ENCODE measurements around the gene PRKAR1B.
"Not testable (repeated sequence)": the region's sequence is repeated elsewhere in the genome, so short reads cannot be mapped to it uniquely, and the experiment has no call there.

The PRKAR1B gene

GRCh38 chr7:551615-551970, 175.5 kb downstream of the PRKAR1B start:
- DNase-seq, result not testable (repeated sequence)

- no peak for DNase-seq
These were observed 176.0 kb downstream of the PRKAR1B start for GRCh38 chr7:550881-551614.

- DNase-seq, result no peak
These were observed 177.0 kb downstream of the PRKAR1B start for GRCh38 chr7:549891-550625.

DNA sequence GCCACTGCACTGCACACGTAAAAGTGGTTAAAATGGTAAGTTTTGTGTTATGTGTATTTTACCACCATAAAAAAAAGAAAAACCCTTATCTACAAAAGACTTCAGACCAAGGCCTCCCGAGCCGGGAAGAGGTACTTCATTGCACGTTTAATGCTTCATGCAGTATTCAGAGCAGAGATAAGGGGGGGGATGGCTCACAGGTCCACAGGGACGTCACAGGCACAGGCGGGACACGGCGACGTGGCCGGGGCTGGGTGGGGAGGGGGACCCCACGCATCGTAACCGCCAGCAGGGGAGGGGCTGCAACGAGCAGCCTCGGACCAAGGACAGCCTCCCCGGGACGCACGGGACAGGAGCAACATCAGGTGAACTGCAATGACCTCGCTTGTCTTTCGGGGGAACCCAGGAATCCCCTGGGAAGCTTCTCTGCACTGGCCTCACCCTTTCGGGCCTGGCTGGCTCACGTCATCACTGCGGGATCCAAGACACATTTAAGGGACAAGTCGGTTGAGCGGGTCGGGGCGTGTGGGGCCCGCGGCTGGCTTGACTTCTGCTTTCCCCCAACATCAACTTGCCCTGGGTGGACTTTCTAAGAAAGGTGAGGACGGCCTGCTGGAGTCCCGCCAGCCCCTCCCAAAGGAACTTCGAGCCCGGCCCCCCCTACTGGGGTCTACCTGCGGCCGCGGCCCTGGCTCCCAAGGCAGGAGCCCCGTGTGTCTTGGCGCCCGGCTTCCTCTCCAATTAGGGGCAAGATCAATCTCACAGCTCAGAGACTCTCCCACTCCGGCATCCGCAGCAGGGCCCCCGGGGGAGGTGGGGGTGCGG, 177.8 kb downstream of the PRKAR1B start:
- DNase-seq, result no peak

DNA sequence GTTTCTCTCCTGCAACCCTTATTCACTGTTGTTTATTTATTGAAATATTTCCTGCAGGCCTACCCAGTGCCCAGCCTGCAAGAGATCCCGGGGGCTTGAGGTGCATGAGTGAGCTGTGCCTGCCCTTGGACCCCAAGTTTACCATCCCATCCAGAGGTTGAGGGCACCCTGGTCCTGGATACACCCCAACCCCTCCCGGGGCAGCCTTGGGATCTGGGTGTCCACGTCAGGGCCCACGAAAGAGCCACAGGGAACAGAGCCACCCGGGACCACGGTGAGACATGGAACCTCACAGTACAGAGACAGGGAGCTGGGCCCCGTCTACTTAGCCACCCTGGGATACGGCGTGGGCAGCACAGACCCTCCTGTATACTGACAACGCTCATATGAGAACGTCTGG, 178.7 kb downstream of the PRKAR1B start:
- no peak for DNase-seq

DNA sequence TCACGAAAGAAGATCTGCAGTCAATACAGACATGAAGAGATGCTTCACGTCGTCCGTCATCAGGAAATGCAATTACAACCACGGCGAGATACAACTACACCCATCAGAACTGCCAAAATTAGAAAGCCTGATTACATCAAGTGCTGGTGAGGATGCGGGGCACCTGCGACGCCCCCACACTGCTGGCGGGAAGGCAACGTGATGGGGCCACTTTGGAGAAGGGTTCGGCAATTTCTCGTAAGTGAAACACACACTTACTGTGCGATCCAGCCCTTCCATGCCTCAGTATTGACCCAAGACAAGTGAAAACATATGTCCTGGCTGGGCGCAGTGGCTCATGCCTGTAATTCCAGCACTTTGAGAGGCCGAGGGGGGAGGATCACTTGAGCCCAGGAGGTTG, 181.6 kb downstream of the PRKAR1B start:
- DNase-seq, result no peak

DNA sequence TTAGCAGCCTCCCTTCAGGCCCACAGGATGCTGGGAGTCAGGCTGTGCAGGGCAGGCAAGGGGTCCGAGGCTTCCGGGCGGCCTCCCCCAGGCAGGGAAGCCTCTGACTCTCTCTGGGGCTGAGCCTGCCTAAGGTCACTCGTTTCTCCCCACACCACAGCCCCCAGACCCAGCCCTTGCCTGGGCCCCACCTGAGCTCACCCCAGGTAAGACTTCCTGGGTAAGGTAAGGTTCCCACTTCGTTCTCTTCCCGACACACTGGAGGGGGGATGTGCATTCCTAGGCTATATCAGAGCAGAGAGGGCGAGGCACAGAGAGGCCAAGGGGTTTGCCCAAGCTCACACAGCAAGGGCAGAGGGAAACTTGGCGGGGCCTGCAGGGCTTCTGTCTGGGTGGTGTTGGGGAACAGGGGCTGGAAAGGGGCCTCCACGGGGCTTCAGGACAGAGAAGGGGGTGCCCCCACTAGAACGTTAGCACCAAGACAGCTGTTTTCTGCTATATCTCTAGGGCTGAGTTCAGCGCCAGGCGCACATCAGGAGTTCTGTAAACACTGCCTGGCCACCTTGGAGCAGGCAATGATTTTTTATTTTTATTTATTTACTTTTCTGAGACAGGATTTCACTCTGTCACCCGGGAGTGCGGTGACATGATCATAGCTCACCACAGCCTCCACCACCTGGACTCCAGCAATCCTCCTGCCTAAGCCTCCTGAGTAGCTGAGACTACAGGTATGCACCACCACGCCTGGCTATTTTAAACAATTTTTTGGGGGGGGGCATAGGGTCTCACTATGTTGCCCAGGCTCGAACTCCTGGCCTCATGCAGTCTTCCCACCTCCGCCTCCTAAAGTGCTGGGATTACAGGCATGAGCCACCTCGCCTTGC, 182.5 kb downstream of the PRKAR1B start:
- DNase-seq, result no peak

DNA sequence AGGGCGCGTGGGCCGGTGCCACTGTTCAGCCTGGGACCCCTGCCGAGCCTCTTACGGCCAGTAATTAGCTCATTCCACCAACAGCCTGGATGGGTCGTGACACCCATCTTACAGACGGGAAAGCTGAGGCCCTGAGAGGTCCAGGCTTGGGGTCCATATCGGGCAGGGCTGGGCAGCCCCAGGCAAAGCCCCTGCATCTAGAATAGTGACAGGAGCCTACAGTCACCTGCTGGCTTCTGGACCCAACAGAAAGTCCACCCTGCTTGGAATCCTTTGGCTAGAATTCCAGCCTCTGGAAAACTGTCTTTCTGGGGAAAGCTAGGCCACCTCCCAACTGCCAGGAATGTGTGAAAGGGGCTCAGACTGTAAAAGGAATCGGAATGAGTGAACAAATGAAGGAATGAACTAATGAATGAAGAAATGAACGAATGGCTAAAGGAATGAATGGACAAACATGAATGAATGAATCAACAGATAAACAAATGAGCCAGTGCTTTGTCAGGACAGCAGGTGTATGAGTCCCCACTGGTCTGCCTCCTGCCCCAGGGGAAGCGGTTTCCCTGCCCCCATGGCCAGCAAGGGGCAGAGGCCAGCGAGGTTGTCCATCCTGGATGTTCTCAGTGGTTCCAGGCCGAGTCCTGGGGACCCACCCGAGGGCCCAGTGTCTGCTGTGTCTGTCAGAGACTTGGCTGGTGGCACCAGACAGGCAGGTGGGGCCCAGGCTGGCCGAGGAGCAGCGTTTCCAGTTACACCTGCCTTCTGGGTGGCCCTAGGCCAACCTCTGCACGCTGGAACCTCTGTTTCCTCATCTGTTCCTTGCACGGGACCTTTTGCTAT, 183.4 kb downstream of the PRKAR1B start:
- no peak for DNase-seq

- no peak for DNase-seq
These were observed 184.2 kb downstream of the PRKAR1B start for GRCh38 chr7:542713-543500.

DNA sequence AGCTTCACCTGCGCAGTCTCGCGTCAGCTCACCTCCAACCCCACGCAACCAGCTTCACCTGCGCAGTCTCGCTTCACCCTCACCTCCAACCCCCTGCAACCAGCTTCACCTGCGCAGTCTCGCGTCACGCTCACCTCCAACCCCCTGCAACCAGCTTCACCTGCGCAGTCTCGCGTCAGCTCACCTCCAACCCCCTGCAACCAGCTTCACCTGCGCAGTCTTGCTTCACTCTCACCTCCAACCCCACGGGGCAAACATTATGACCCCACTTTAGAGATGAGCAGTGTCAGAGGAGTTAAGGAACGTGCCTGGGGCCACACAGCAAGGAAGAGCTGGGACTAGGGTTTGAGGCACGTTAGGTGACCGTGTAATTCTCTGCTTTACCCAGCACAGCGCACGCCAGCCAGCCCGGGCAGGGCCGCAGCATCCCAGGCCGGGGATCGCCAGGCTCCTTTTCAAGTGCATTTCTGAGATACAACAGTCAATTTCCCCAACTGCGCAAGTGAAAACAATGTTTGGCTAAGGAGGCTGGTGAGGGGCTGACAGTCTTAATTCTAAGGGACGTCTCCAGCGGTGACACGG, 184.9 kb downstream of the PRKAR1B start:
- no peak for DNase-seq

- no peak for DNase-seq
These were observed 185.4 kb downstream of the PRKAR1B start for GRCh38 chr7:541661-542060.

GRCh38 chr7:540997-541396, 186.1 kb downstream of the PRKAR1B start:
- no peak for DNase-seq

GRCh38 chr7:540579-540978, 186.5 kb downstream of the PRKAR1B start:
- DNase-seq, result no peak

DNA sequence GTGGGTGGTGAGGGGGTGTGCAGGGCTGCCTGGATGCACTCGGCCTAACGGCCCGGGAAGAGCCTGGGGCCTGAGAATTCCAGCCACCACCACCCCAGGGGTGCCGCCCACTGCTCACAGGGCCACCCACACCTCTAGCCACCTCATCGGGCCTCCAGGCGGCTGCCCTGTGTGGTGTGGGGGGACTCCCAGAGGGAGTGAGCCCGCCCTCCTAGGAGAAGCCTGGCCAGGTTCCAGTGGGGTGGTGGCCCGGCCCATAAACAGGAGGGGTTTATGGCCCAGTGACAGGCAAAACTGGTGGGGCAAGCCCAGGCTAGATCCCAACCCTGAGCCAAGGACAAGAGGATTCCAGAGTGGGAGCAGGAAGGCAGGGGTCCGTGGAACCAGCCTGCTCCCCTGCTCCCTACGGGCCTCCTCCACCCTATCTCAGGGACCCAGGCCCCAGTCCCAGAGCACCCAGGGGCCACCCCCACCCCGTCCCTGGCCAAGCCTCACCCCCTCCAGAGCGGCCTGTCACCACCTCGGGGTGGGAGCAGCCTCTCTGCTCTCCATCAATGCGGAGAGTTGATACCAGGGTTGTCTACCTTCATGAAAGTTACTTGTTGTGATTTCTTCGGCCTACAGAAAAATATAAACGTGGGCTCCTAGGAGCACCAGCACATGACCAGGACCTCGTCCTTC, 187.2 kb downstream of the PRKAR1B start:
- no peak for DNase-seq

DNA sequence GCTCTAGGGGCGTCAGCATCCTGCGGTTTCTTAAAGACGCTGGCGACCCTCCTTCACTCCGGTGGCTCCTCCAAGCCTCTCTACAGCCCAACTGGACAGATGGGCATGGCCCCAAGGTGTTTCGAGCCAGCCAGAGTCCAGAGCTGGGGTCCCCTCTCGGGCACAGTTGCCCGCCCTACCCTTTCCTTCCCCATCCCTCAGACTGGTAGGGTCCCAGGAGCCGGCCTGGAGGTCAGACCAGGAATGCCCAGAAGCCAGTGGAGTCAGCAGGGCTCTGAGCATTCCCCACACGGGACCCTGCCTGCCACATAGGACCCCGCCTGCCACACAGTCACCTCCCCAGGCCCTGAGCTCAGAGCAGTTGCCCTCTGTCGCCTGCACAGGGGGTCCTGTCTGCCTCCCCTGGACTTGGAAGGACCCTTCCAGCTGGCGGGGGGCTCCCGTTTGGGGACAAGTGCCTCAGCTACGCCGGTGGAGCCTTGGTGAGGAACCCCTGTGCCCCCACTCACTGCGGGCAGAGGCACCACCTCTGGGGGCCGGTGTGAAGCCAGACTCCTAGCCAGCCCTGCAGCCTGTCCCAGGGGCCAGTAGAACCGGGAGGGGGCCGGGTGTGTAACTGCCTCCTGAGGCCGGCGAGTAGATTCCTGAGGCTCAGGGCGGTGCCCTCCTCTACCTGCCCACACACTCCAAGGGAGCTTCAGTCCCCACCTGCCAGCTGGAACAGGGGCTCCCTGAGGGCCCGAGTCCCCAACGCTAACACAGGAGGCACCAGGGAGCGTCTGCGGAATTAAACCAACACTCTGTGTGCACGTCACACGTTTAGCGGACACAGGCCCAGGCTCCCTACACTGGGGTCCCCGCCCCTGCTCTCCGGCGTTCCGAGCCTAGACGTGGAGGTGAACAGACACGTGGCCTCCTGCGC, 188.1 kb downstream of the PRKAR1B start:
- DNase-seq, result no peak

- no peak for DNase-seq
These were observed 189.0 kb downstream of the PRKAR1B start for GRCh38 chr7:537911-538634.

GRCh38 chr7:536231-536630, 190.8 kb downstream of the PRKAR1B start:
- DNase-seq, result no peak

DNA sequence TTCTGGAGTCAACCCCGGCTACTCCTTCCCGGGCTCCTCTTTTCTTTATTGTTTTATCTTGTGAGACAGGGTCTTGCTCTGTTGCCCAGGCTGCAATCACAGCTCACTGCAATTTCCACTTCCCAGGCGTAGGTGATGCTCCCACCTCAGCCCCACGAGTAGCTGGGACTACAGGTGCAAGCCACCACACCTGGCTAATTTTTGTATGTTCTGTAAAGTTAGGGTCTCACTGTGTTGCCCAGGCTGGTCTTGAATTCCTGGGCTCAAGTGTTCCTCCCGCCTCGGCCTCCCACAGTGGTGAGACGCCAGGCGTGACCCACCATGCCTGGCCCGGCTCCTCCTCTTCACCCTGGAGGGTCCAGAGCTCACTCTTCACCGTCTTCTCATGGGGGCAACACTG, 192.1 kb downstream of the PRKAR1B start:
- DNase-seq, result no peak

All from NCI-H2081 treated with DMSO at 0.1 percent for 48 hours (cell line).